Stimulated activated naive CD4-positive, alpha-beta T cell treated with Interleukin-2 at 50 U/mL for 16 hours (primary cell): ENCODE measurements around the gene LYPD1.

Experiments
- DNase-seq: peaks from one replicate; lab custom pipeline; 2025; lab: John Stamatoyannopoulos, UW

The LYPD1 gene

GRCh38 chr2:132668189-132668823, 1.7 kb downstream of the LYPD1 start:
- no peak for DNase-seq

- no peak for DNase-seq
Measured at GRCh38 chr2:132667706-132668105, 2.3 kb downstream of the LYPD1 start.

- no peak for DNase-seq
Measured at GRCh38 chr2:132665401-132666140, 4.4 kb downstream of the LYPD1 start.

- no peak for DNase-seq
Measured at GRCh38 chr2:132664096-132664495, 5.9 kb downstream of the LYPD1 start.

- DNase-seq, result no peak
Measured at GRCh38 chr2:132662732-132663131, 7.3 kb downstream of the LYPD1 start.

GRCh38 chr2:132659331-132659730, 10.7 kb downstream of the LYPD1 start:
- DNase-seq, result no peak

- no peak for DNase-seq
Measured at GRCh38 chr2:132656266-132656975, 13.6 kb downstream of the LYPD1 start.

GRCh38 chr2:132654968-132655367, 15.0 kb downstream of the LYPD1 start:
- no peak for DNase-seq

- DNase-seq, result no peak
Measured at GRCh38 chr2:132654335-132654734, 15.7 kb downstream of the LYPD1 start.

GRCh38 chr2:132652474-132652873, 17.5 kb downstream of the LYPD1 start:
- DNase-seq, result no peak

GRCh38 chr2:132651115-132652045, 18.6 kb downstream of the LYPD1 start:
- DNase-seq, result no peak

- DNase-seq, result no peak
Measured at GRCh38 chr2:132646540-132647108, 23.4 kb downstream of the LYPD1 start.

- no peak for DNase-seq
Measured at GRCh38 chr2:132645722-132646539, 24.1 kb downstream of the LYPD1 start.

GRCh38 chr2:132645176-132645575, 24.8 kb downstream of the LYPD1 start:
- DNase-seq, result no peak

GRCh38 chr2:132642415-132642814, 27.6 kb downstream of the LYPD1 start:
- DNase-seq, result no peak

GRCh38 chr2:132641819-132642218, 28.2 kb downstream of the LYPD1 start:
- no peak for DNase-seq

GRCh38 chr2:132640116-132640515, 29.9 kb downstream of the LYPD1 start:
- DNase-seq, result no peak

GRCh38 chr2:132638313-132639040, 31.5 kb downstream of the LYPD1 start:
- DNase-seq, result no peak

- DNase-seq, result no peak
Measured at GRCh38 chr2:132636346-132636745, 33.7 kb downstream of the LYPD1 start.

GRCh38 chr2:132633635-132634034, 36.4 kb downstream of the LYPD1 start:
- DNase-seq, result no peak
